A673 (cell line): ENCODE results near the gene ACD.

ENCODE experiments used
- CTCF ChIP-seq: fragments of 300-800, 200-600 bp; sonication (generic); conservative IDR thresholded peaks from 2 replicates; pipeline ENCODE4 v1.5.1; 2017; ENCODE audit warnings: low read depth, mild to moderate bottlenecking, antibody characterized with exemption, low read length, moderate library complexity, mixed read lengths
- EZH2 ChIP-seq: fragments of 200-600 bp; sonication (generic); IDR thresholded peaks from 2 replicates; pipeline ENCODE4 v1.6.1; 2017; ENCODE audit warnings: borderline replicate concordance, low read depth, mild to moderate bottlenecking, mixed read lengths, antibody characterized with exemption, low read length; ENCODE audit not compliant: poor library complexity, severe bottlenecking

- TF ChIP-seq CTCF: no peak
- no peak for TF ChIP-seq EZH2
These were observed 34.6 kb upstream of the ACD start for GRCh38 chr16:67694611-67695010.
